Activated naive CD4-positive, alpha-beta T cell treated with anti-CD3 and anti-CD28 coated beads, Interleukin-2, amount 50 U/mL, for 24 hours (primary cell): ENCODE measurements around the gene CACNA2D3.

ENCODE experiments used
- H3K27ac Mint-ChIP-seq: one replicate; pipeline ENCODE4 v1.8.0; 2021; ENCODE audit warnings: mild to moderate bottlenecking, mixed read lengths
- H3K27me3 Mint-ChIP-seq: one replicate; pipeline ENCODE4 v1.8.0; 2021; ENCODE audit warnings: mixed read lengths
- H3K36me3 Mint-ChIP-seq: one replicate; pipeline ENCODE4 v1.8.0; 2021; ENCODE audit warnings: mixed read lengths
- H3K4me1 Mint-ChIP-seq: one replicate; pipeline ENCODE4 v1.8.0; 2021; ENCODE audit warnings: mixed read lengths
- H3K4me3 Mint-ChIP-seq: one replicate; pipeline ENCODE4 v1.8.0; 2021; ENCODE audit warnings: mild to moderate bottlenecking, mixed read lengths
- H3K9me3 Mint-ChIP-seq: one replicate; pipeline ENCODE4 v1.8.0; 2021; ENCODE audit warnings: mixed read lengths

Gene CACNA2D3

DNA sequence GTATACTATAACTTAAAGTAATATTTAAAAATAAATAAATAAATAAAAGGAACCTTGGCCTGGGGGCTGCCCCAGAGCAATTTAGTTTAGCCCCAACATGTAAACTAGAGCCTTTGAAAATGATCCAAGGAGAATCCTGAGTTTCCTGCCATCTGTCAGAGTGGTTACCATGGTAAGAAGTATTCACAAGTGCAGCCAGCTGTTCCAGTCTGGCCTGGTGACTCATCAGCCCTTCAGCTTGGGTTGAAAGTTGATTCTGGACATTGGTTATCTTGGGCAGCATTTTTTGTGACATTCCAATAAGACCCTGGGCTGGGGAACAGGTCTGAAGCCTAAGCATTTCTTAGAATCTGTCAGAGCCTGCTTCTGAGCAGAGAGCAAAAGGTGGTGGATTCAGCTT is 878.2 kb downstream of the CACNA2D3 start:
- Mint-ChIP-seq H3K4me1 (no peaks in the 10 kb centered on the region), H3K27ac (no peak overlapping the region), H3K36me3 (no peaks in the 10 kb centered on the region), H3K9me3 (no peaks in the 10 kb centered on the region), H3K4me3 (no peak overlapping the region), H3K27me3 (no peaks in the 10 kb centered on the region)

DNA sequence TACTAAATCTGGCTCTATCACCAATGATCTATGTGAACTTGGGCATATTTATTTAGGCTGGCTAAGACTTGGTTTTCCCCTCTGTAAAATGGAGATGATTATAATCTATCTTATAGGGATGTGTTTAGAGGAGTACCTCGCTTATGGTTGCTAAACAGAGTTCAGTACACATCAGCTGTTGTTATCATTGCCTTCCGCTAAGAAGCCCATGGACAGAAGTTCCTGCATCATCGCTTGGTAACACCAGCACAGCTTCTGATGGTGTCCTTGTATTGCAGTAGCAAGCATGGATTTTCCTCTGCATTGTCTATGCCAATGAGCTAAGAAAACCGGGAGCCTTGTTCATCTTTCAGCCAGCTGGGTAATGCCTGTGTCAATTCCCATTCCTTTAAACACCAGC is 878.6 kb downstream of the CACNA2D3 start:
- Mint-ChIP-seq H3K9me3 (peaks cover under 1% of the 10 kb centered on the region), H3K36me3 (no peaks in the 10 kb centered on the region), H3K4me3 (no peak overlapping the region), H3K27ac (no peak overlapping the region), H3K4me1 (no peaks in the 10 kb centered on the region), H3K27me3 (peaks cover under 1% of the 10 kb centered on the region)

DNA sequence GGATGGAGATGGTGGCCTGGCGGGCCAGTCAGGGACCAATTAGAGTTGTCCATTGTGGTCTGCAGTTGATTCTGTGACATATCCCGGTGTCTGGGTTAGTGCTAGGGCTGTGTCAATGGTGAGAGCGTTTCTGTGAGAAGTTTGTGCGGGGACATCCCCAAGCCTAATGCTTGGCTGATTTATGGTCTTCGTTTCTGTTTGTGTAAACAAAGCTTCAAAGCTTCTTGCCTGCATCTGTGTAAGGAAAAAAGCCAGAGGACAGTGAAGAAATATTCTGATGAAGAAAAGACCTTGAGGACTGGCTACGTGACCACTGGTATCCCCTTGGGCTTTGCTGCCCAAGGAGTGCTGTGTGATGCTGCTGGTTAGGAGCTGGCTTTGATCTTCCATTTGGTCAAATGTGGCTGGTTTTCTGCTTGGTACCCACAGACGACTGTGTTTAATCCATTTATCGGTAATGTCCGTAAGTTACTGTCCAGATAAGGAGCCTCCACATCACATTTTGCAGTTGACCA is 880.1 kb downstream of the CACNA2D3 start:
- no peak overlapping the region for H3K27ac Mint-ChIP-seq
- H3K27me3 Mint-ChIP-seq: peaks cover 3% of the 10 kb centered on the region
- H3K9me3 Mint-ChIP-seq: peaks cover 5% of the 10 kb centered on the region
- H3K4me3 Mint-ChIP-seq: no peak overlapping the region
- H3K4me1 Mint-ChIP-seq: no peaks in the 10 kb centered on the region
- H3K36me3 Mint-ChIP-seq: no peaks in the 10 kb centered on the region

DNA sequence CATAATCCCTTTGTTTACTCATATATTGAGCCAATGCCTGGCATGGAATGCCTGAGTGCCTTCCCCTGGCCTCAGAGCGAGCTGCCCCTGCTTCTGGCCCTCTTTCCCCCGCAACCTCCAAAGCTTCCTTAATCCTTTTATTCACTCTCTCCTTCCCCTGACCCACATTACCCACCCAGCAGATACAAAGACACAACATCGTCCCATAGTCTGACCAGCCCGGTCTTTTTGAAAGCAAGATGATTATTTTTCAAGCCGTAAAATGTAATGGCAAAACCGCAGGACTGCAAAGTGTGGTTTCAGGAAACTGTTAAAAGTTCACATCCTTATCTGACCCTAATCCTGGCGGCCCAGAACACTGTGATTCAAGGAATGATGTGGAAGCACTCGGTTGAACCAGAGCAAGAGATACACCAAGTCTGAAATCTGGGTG is 883.9 kb downstream of the CACNA2D3 start:
- no peaks in the 10 kb centered on the region for H3K36me3 Mint-ChIP-seq
- H3K4me1 Mint-ChIP-seq: no peaks in the 10 kb centered on the region
- H3K27me3 Mint-ChIP-seq: peaks cover 3% of the 10 kb centered on the region
- no peak overlapping the region for H3K4me3 Mint-ChIP-seq
- H3K9me3 Mint-ChIP-seq: peaks cover 5% of the 10 kb centered on the region
- no peak overlapping the region for H3K27ac Mint-ChIP-seq

DNA sequence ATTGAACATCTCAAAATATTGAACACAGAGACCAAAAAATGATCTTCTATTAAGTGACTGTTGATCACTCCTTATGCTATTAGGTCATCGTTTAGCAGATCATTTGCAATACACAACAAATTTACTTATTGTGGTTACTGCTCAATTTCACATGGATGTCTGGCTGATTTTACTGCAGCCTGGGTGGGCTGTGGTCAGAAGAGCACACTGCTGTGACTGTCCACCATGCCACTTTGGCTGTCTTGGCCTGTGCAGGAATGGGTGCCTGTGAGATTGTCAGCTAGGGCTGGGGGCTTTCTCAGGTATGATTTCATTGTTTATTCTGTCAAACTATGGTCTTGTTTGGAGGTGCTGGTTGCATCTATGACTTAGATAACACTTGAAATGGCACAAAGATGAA is 885.6 kb downstream of the CACNA2D3 start:
- no peak overlapping the region for H3K27ac Mint-ChIP-seq
- H3K36me3 Mint-ChIP-seq: no peaks in the 10 kb centered on the region
- H3K9me3 Mint-ChIP-seq: peaks cover 9% of the 10 kb centered on the region
- H3K4me1 Mint-ChIP-seq: no peaks in the 10 kb centered on the region
- H3K27me3 Mint-ChIP-seq: peaks cover 3% of the 10 kb centered on the region
- no peak overlapping the region for H3K4me3 Mint-ChIP-seq

DNA sequence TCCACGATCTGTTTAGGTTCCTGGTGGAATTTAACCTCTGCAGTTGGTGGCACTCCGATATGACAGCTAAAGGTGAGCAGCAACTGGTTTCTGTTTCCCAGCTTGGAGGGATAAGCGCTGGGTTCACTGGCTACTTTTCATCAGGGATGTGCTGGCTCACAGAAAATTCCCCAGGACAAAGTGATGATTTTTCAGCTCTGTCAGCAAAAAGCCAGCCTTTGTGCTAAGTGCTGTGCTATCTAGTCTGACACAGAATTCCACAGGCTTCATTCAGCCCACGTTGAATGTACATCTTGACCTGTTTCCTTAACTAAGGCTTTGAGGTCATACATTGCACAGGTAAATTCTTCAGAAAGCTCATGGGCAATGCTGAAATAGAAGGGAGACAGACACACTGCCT is 887.0 kb downstream of the CACNA2D3 start:
- peaks cover 9% of the 10 kb centered on the region for H3K9me3 Mint-ChIP-seq
- H3K4me1 Mint-ChIP-seq: no peaks in the 10 kb centered on the region
- H3K27ac Mint-ChIP-seq: no peak overlapping the region
- no peaks in the 10 kb centered on the region for H3K36me3 Mint-ChIP-seq
- H3K27me3 Mint-ChIP-seq: peaks cover 3% of the 10 kb centered on the region
- no peak overlapping the region for H3K4me3 Mint-ChIP-seq

- Mint-ChIP-seq H3K27me3 (no peaks in the 10 kb centered on the region), H3K27ac (no peak overlapping the region), H3K4me1 (no peaks in the 10 kb centered on the region), H3K36me3 (no peaks in the 10 kb centered on the region), H3K4me3 (no peak overlapping the region), H3K9me3 (peaks cover 4% of the 10 kb centered on the region)
These were observed 889.7 kb downstream of the CACNA2D3 start for GRCh38 chr3:55012091-55012490.

DNA sequence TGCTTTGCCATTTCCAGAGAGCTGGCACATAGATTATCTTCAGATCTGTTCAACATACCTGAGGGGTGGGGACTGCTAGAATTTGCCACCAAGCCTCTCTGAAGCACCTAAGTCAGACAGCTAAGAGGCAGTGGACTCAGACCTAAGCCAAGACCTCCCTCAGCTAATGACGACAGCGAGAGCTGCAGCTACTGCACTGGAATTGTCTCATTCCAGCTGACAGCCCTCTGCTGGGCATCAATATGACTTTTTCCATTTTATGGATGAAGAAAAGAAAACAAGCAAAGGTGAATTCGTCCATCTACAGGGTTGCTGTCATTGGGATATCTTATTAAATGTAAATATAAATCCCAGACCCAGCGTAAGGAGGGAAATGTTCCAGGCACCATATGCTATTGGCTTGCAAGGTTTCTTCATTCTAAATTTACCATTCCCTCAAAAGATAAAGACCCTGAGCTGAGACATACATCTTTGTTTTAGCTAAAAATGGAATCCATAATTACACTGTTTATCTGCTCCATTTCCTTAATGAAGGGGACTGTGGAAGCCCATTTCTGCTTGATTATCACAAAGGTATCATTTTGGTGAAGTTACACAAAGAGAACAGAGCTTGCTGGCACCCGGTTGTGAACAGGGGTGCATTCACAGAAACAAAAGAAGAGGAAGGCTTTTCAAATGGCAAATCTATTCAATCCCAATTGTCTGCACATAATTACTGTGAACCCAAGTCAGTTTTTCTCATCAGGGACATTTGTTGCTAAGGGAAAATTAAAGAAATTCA is 891.0 kb downstream of the CACNA2D3 start:
- H3K9me3 Mint-ChIP-seq: peaks cover 4% of the 10 kb centered on the region
- H3K36me3 Mint-ChIP-seq: no peaks in the 10 kb centered on the region
- H3K27ac Mint-ChIP-seq: no peak overlapping the region
- H3K27me3 Mint-ChIP-seq: no peaks in the 10 kb centered on the region
- H3K4me1 Mint-ChIP-seq: no peaks in the 10 kb centered on the region
- H3K4me3 Mint-ChIP-seq: no peak overlapping the region

GRCh38 chr3:55014081-55014480 is 891.7 kb downstream of the CACNA2D3 start:
- H3K27me3 Mint-ChIP-seq: no peaks in the 10 kb centered on the region
- H3K4me3 Mint-ChIP-seq: no peak overlapping the region
- H3K4me1 Mint-ChIP-seq: no peaks in the 10 kb centered on the region
- peaks cover 4% of the 10 kb centered on the region for H3K9me3 Mint-ChIP-seq
- no peak overlapping the region for H3K27ac Mint-ChIP-seq
- H3K36me3 Mint-ChIP-seq: no peaks in the 10 kb centered on the region

- H3K4me3 Mint-ChIP-seq: no peak overlapping the region
- H3K9me3 Mint-ChIP-seq: peaks cover 4% of the 10 kb centered on the region
- H3K27ac Mint-ChIP-seq: no peak overlapping the region
- no peaks in the 10 kb centered on the region for H3K4me1 Mint-ChIP-seq
- no peaks in the 10 kb centered on the region for H3K27me3 Mint-ChIP-seq
- H3K36me3 Mint-ChIP-seq: no peaks in the 10 kb centered on the region
These were observed 892.6 kb downstream of the CACNA2D3 start for GRCh38 chr3:55014906-55015305.

DNA sequence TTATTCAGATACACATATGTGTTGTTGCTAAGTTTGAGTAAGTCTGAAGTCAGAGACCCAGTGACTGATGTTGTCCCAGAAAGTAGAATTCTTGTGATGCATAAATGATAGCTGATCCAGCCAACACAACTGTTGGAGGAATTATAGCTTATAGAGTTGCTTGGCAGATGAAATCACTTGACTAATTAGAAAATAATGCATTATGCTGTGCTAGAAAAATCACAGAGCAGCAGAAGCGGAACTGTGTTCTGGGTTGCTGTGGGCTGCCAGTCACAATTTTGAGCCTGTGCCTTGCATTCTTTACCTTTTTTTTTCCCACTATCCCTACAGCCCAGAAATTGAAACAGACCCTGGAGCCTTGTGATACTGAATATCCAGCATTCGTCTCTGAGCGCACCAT is 895.5 kb downstream of the CACNA2D3 start:
- no peaks in the 10 kb centered on the region for H3K9me3 Mint-ChIP-seq
- H3K4me3 Mint-ChIP-seq: no peak overlapping the region
- H3K27ac Mint-ChIP-seq: no peak overlapping the region
- no peaks in the 10 kb centered on the region for H3K4me1 Mint-ChIP-seq
- no peaks in the 10 kb centered on the region for H3K27me3 Mint-ChIP-seq
- H3K36me3 Mint-ChIP-seq: no peaks in the 10 kb centered on the region

GRCh38 chr3:55030938-55031337 is 908.6 kb downstream of the CACNA2D3 start:
- H3K4me1 Mint-ChIP-seq: no peaks in the 10 kb centered on the region

GRCh38 chr3:55036883-55037577 is 914.7 kb downstream of the CACNA2D3 start:
- H3K36me3 Mint-ChIP-seq: no peaks in the 10 kb centered on the region
- H3K9me3 Mint-ChIP-seq: peaks cover 6% of the 10 kb centered on the region
- H3K27me3 Mint-ChIP-seq: no peaks in the 10 kb centered on the region
- no peaks in the 10 kb centered on the region for H3K4me1 Mint-ChIP-seq
- no peak overlapping the region for H3K4me3 Mint-ChIP-seq
- no peak overlapping the region for H3K27ac Mint-ChIP-seq

More at GRCh38 chr3:55030938-55031337, 908.6 kb downstream of the CACNA2D3 start:
- Mint-ChIP-seq H3K4me3 (no peak overlapping the region), H3K27me3 (no peaks in the 10 kb centered on the region), H3K9me3 (no peaks in the 10 kb centered on the region), H3K36me3 (no peaks in the 10 kb centered on the region), H3K27ac (no peak overlapping the region)

GRCh38 chr3:55042591-55042990 is 920.2 kb downstream of the CACNA2D3 start:
- Mint-ChIP-seq H3K27me3 (no peaks in the 10 kb centered on the region), H3K9me3 (peaks cover 5% of the 10 kb centered on the region), H3K27ac (no peak overlapping the region), H3K4me3 (no peak overlapping the region), H3K36me3 (no peaks in the 10 kb centered on the region), H3K4me1 (no peaks in the 10 kb centered on the region)

DNA sequence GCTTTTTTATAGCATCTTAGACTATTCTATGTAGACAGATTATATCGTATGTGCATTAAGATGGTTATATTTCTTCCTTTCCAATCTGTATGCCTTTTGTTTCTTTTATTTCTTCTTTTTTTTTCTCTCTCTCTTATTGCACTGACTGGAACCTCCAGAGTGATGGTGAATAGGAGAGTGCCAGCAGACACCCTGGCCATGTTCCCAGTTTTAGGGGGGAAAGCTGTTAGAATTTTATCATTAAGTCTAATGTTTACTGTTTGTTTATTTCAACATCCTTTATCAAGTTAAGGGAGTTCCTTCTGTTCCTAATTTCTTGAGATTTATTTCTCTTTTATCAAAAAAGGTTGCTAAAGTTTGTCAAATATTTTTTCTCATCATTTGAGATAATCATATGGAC is 922.1 kb downstream of the CACNA2D3 start:
- H3K9me3 Mint-ChIP-seq: peaks cover 5% of the 10 kb centered on the region

GRCh38 chr3:55059027-55059629 is 936.8 kb downstream of the CACNA2D3 start:
- H3K4me3 Mint-ChIP-seq: no peak overlapping the region
- H3K27ac Mint-ChIP-seq: no peak overlapping the region
- no peaks in the 10 kb centered on the region for H3K4me1 Mint-ChIP-seq
- H3K27me3 Mint-ChIP-seq: no peaks in the 10 kb centered on the region
- H3K9me3 Mint-ChIP-seq: peaks cover 12% of the 10 kb centered on the region
- no peaks in the 10 kb centered on the region for H3K36me3 Mint-ChIP-seq

More for the DNA sequence above, 922.1 kb downstream of the CACNA2D3 start:
- Mint-ChIP-seq H3K27ac (no peak overlapping the region), H3K4me1 (no peaks in the 10 kb centered on the region), H3K27me3 (no peaks in the 10 kb centered on the region), H3K36me3 (no peaks in the 10 kb centered on the region), H3K4me3 (no peak overlapping the region)
